Heart left ventricle (tissue), 13 donors: ENCODE measurements around the gene ATP2C1.

Experiments used
- CTCF ChIP-seq, 12 donors: fragments of 200-600 bp; sonication (generic) in 4 of 12; IDR thresholded peaks; one replicate each; pipeline versions ENCODE4 v1.5.0 to v1.8.0; 2018 to 2022; ENCODE audit warnings: antibody characterized with exemption in 12 of 12, mild to moderate bottlenecking in 5 of 12
- POLR2A ChIP-seq, 2 donors: fragments of 450-650 bp; IDR thresholded peaks; one replicate each; pipeline ENCODE4 v1.6.1; 2017; ENCODE audit warnings: antibody characterized with exemption in 2 of 2, mild to moderate bottlenecking in 2 of 2, moderate library complexity in 2 of 2
- donor health status: ischemic (EF 13 %, LVEDD 7.1; RV severe dilation, severe dysfunction).
- donor health status: DM: no; HTN: yes; CAD: no.
- donor health status: DM: no; HTN: no; CAD: no.
- donor health status: ischemic (EF 25% LVEDD 6.9; RV normal size, moderate dysfunction).
- donor health status: ischemic (EF 25% LVEDD 5.7; RV mildly dilated, moderate dysfunction).
- donor health status: ischemic (EF 35%, LVEDD 5.7; RV mildly dilated, moderate dysfunction).
- donor health status: nonischemic (EF 11% LVEDD 7.7; RV severe dilation, severe dysfunction).
- donor health status: DM: yes; HTN: yes; CAD: no.
- donor health status: PGD.
- donor health status: ischemic (EF 29% LVEDD 5.4; RV normal size, mild dysfunction).
- donor health status: nonischemic (EF 23%, LVEDD 6.1; RV moderate dilation, normal function).

- TF ChIP-seq CTCF (IDR thresholded peaks at IDR 0.05) (no peak), POLR2A (IDR thresholded peaks at IDR 0.05) (no peak)
Measured at GRCh38 chr3:130907966-130908365, 14.1 kb downstream of the ATP2C1 start.
